Measurements from ENCODE around the gene UBE2I.
A peak's percentile ranks its signal among the peaks of the same experiment; 100 is the strongest.

UBE2I gene

GRCh38 chr16:1344499-1344898 is 35.1 kb downstream of the UBE2I start:
- DNase-seq: no peak

GRCh38 chr16:1345087-1345486 is 35.7 kb downstream of the UBE2I start:
- DNase-seq: no peak

GRCh38 chr16:1345651-1346421 is 36.4 kb downstream of the UBE2I start:
- DNase-seq: no peak

- DNase-seq: no peak
These were observed 37.2 kb downstream of the UBE2I start for GRCh38 chr16:1346422-1347285.

- no peak for DNase-seq
These were observed 37.9 kb downstream of the UBE2I start for GRCh38 chr16:1347286-1347855.

- DNase-seq: no peak
These were observed 38.5 kb downstream of the UBE2I start for GRCh38 chr16:1347962-1348361.

GRCh38 chr16:1348441-1348840 is 39.0 kb downstream of the UBE2I start:
- DNase-seq: no peak

GRCh38 chr16:1348926-1349325 is 39.5 kb downstream of the UBE2I start:
- DNase-seq: no peak

- no peak for DNase-seq
These were observed 39.9 kb downstream of the UBE2I start for GRCh38 chr16:1349351-1349750.

GRCh38 chr16:1349951-1350350 is 40.5 kb downstream of the UBE2I start:
- no peak for DNase-seq

GRCh38 chr16:1350691-1351090 is 41.3 kb downstream of the UBE2I start:
- DNase-seq: no peak

GRCh38 chr16:1351215-1351581 is 41.8 kb downstream of the UBE2I start:
- no peak for DNase-seq

- peak; percentile 86 for DNase-seq
These were observed 42.3 kb downstream of the UBE2I start, which contains the start of the genes GNPTG and TSR3 for GRCh38 chr16:1351582-1352362. Gene GNPTG, plus strand, starts transcription at chr16:1351931. Its CDS starts 35 bp downstream, at chr16:1351966. Gene TSR3, minus strand, starts transcription at chr16:1351878. Its CDS starts 74 bp downstream, at chr16:1351804.

GRCh38 chr16:1354815-1355540 is 45.5 kb downstream of the UBE2I start:
- DNase-seq: no peak

GRCh38 chr16:1355591-1355990 is 46.2 kb downstream of the UBE2I start:
- no peak for DNase-seq

GRCh38 chr16:1356061-1356900 is 46.8 kb downstream of the UBE2I start:
- DNase-seq: no peak

GRCh38 chr16:1357906-1358566 is 48.6 kb downstream of the UBE2I start:
- no peak for DNase-seq

- no peak for DNase-seq
These were observed 52.4 kb downstream of the UBE2I start for GRCh38 chr16:1361685-1362360.

- DNase-seq: no peak
These were observed 53.4 kb downstream of the UBE2I start for GRCh38 chr16:1362807-1363206.
